Measurements from ENCODE around the gene GALNT14.

The GALNT14 gene

GRCh38 chr2:31136000-31136399, 2.2 kb downstream of the GALNT14 start:
- no peak overlapping the region for H3K4me3 ChIP-seq (ENCODE audit: low read depth, low read length)
- TF ChIP-seq CTCF (IDR thresholded peaks at IDR 0.05; ENCODE audit: insufficient read depth, low read depth, low read length, missing control alignments) = no peak
- DNase-seq (ENCODE audit: low read depth) = no peak

GRCh38 chr2:31134480-31134879, 3.8 kb downstream of the GALNT14 start:
- H3K4me3 ChIP-seq (ENCODE audit: low read depth, low read length) = no peak overlapping the region
- TF ChIP-seq CTCF (IDR thresholded peaks at IDR 0.05; ENCODE audit: insufficient read depth, low read depth, low read length, missing control alignments) = no peak
- no peak for DNase-seq (ENCODE audit: low read depth)

GRCh38 chr2:31132786-31133185, 5.5 kb downstream of the GALNT14 start:
- H3K4me3 ChIP-seq (ENCODE audit: low read depth, low read length) = no peak overlapping the region
- DNase-seq (ENCODE audit: low read depth) = no peak
- no peak for TF ChIP-seq CTCF (IDR thresholded peaks at IDR 0.05; ENCODE audit: insufficient read depth, low read depth, low read length, missing control alignments)

- TF ChIP-seq CTCF (IDR thresholded peaks at IDR 0.05; ENCODE audit: insufficient read depth, low read depth, low read length, missing control alignments) = no peak
- no peak overlapping the region for H3K4me3 ChIP-seq (ENCODE audit: low read depth, low read length)
- no peak for DNase-seq (ENCODE audit: low read depth)
Observed at GRCh38 chr2:31131871-31132270, 6.4 kb downstream of the GALNT14 start.

GRCh38 chr2:31129375-31130171, 8.7 kb downstream of the GALNT14 start:
- no peak for DNase-seq (ENCODE audit: low read depth)
- no peak overlapping the region for H3K4me3 ChIP-seq (ENCODE audit: low read depth, low read length)
- TF ChIP-seq CTCF (IDR thresholded peaks at IDR 0.05; ENCODE audit: insufficient read depth, low read depth, low read length, missing control alignments) = no peak

GRCh38 chr2:31127931-31128330, 10.3 kb downstream of the GALNT14 start:
- no peak for TF ChIP-seq CTCF (IDR thresholded peaks at IDR 0.05; ENCODE audit: insufficient read depth, low read depth, low read length, missing control alignments)
- H3K4me3 ChIP-seq (ENCODE audit: low read depth, low read length) = no peak overlapping the region
- DNase-seq (ENCODE audit: low read depth) = no peak
